Subcutaneous abdominal adipose tissue (tissue), 5 donors: ENCODE data around the gene PCSK2.

Experiments used
- H3K27ac ChIP-seq: one replicate; pipeline ENCODE4 v1.7.0; 2013; ENCODE audit warnings: low read depth, mild to moderate bottlenecking, inconsistent platforms, low read length, moderate library complexity
- H3K27me3 ChIP-seq, 5 donors: one replicate each; pipeline ENCODE4 v1.7.0; 2013; ENCODE audit warnings: low read length in 5 of 5, inconsistent platforms in 1 of 5; ENCODE audit not compliant: control insufficient read depth in 5 of 5, insufficient read depth in 4 of 5
- H3K36me3 ChIP-seq, 5 donors: one replicate each; pipeline ENCODE4 v1.7.0; 2013; ENCODE audit warnings: low read length in 5 of 5; ENCODE audit not compliant: control insufficient read depth in 5 of 5, insufficient read depth in 5 of 5
- H3K4me1 ChIP-seq, 5 donors: one replicate each; pipeline ENCODE4 v1.7.0; 2013; ENCODE audit warnings: low read length in 5 of 5, mild to moderate bottlenecking in 3 of 5, moderate library complexity in 1 of 5; ENCODE audit not compliant: control insufficient read depth in 5 of 5, insufficient read depth in 5 of 5
- H3K4me3 ChIP-seq, 5 donors: one replicate each; pipeline ENCODE4 v1.7.0; 2013; ENCODE audit warnings: low read length in 5 of 5, low read depth in 1 of 5
- H3K9ac ChIP-seq, 5 donors: one replicate each; pipeline ENCODE4 v1.7.0; 2013; ENCODE audit warnings: low read length in 5 of 5, mild to moderate bottlenecking in 4 of 5, moderate library complexity in 3 of 5
- H3K9me3 ChIP-seq, 5 donors: one replicate each; pipeline ENCODE4 v1.7.0; 2013; ENCODE audit warnings: low read length in 5 of 5; ENCODE audit not compliant: control insufficient read depth in 5 of 5
- donor health status: healthy.
- donor health status: healthy.
- donor health status: healthy.
- donor health status: healthy.
- donor health status: healthy.

Gene PCSK2

DNA sequence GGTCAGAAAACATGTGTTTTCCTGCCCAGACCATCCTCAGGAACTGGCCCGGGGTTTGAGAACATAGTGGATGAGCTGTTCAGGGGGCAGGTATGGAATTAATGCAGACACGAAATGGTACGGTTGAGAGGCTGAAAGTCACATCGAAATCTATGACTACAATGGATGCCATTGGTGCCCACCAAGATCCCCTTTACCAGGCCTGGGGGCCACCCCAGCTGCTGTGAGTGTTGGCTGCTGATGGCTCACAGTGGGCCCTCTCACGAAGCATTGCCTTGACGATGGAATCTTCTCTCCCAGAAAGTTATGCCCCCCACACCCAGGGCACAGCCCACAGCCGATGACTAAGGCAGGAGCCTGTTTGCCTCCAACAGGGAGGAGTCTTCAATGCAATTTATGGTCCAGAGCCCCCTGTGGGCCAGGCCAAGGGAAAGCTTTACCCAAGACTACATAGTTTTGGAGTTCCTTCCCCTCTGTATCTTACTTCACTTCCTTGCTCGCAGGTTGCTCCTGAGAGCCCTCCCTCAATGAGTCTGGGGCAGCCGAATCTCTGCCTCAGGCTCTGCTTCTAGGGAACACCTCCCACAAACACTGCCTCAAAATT lies 211.7 kb downstream of the PCSK2 start:
- Histone ChIP-seq H3K27me3 (peaks cover 0 to 28% (median 7%) of the 10 kb centered on the region in 5 donors), H3K9me3 (peaks cover 0 to 2% (median 0%) of the 10 kb centered on the region in 5 donors)

DNA sequence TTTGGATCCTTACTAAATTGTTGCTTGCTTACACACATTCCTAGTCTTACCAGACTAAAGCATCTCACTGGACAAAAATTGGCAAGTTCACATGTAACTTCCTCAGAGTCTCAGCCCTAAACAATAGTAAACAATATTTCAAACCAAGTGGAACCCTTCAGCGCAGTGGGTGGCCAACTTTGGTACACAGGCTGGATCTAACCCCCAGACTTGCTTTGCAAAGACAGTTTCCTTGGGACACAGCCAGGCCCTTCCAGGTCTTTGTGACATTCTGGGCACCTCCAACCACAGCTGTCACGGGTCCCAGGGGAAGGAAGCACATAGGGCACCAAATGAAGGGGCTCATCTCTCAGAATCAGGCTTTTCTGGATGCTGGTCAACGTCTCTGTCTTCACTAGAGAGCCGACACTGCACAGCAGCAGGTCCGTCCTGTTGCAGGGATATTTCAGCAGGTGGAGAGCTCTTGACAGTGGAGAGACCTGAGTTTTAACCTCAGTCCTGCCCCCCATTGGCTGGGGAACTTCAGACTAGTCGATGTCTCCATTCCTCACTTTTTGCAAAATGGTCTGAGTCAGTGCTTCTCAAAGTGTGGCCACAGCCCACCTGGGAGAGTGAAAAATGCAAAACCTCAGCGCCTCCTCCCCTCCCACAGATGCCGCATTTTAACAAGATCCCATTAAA lies 212.9 kb downstream of the PCSK2 start:
- Histone ChIP-seq H3K9ac (no peak overlapping the region), H3K4me1 (no peaks in the 10 kb centered on the region), H3K27me3 (peaks cover 0 to 25% (median 7%) of the 10 kb centered on the region in 5 donors), H3K36me3 (no peaks in the 10 kb centered on the region), H3K9me3 (peaks cover 0 to 2% (median 0%) of the 10 kb centered on the region in 5 donors), H3K27ac (no peak overlapping the region), H3K4me3 (no peak overlapping the region)

More for the DNA sequence above, 211.7 kb downstream of the PCSK2 start:
- Histone ChIP-seq H3K9ac (no peak overlapping the region), H3K4me3 (no peak overlapping the region), H3K27ac (no peak overlapping the region), H3K36me3 (no peaks in the 10 kb centered on the region), H3K4me1 (no peaks in the 10 kb centered on the region)

DNA sequence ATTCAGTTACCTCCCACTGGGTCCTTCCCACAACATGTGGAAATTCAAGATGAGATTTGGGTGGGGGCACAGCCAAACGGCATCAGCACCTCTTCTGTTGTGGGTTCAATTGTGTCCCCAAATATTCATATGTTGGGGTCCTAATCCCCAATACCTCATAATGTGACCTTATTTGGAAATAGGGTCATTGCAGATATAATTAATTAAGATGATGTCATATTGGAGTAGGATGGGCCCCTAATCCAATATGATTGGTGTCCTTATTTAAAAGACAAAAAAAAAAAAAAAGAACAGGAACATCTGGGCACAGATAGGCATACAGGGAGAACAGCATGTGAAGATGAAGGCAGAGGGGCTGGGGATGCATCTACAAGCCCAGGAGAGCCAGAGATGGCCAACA lies 214.9 kb downstream of the PCSK2 start:
- Histone ChIP-seq H3K36me3 (no peaks in the 10 kb centered on the region), H3K27ac (no peak overlapping the region), H3K9ac (no peak overlapping the region), H3K27me3 (peaks cover 0 to 26% (median 6%) of the 10 kb centered on the region in 5 donors), H3K9me3 (peaks cover 0 to 2% (median 0%) of the 10 kb centered on the region in 5 donors), H3K4me3 (no peak overlapping the region), H3K4me1 (peaks cover 0 to 5% (median 0%) of the 10 kb centered on the region in 5 donors)

DNA sequence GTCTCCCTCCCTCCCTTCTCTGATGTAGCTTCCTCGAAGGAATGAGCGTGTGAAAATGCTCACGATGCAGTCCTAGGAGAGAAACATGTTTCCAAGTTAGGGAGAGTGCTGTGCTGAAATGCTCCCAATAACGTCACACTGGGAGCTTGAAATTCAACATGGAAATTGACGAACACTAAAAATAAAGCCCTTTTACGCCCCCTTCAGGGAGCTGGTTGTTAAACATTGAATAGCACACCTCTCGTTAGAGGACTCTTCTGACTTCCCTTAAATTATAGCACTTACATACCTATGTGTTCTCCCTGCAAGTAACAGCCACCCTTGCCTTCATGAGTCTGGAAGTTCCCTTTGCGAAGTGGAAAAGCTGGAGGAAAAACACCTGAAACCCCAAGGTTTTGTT lies 215.7 kb downstream of the PCSK2 start:
- Histone ChIP-seq H3K4me1 (peaks cover 0 to 5% (median 0%) of the 10 kb centered on the region in 5 donors), H3K36me3 (no peaks in the 10 kb centered on the region), H3K27me3 (peaks cover 0 to 23% (median 6%) of the 10 kb centered on the region in 5 donors), H3K9ac (no peak overlapping the region), H3K4me3 (no peak overlapping the region), H3K9me3 (peaks cover 0 to 2% (median 0%) of the 10 kb centered on the region in 5 donors), H3K27ac (no peak overlapping the region)

DNA sequence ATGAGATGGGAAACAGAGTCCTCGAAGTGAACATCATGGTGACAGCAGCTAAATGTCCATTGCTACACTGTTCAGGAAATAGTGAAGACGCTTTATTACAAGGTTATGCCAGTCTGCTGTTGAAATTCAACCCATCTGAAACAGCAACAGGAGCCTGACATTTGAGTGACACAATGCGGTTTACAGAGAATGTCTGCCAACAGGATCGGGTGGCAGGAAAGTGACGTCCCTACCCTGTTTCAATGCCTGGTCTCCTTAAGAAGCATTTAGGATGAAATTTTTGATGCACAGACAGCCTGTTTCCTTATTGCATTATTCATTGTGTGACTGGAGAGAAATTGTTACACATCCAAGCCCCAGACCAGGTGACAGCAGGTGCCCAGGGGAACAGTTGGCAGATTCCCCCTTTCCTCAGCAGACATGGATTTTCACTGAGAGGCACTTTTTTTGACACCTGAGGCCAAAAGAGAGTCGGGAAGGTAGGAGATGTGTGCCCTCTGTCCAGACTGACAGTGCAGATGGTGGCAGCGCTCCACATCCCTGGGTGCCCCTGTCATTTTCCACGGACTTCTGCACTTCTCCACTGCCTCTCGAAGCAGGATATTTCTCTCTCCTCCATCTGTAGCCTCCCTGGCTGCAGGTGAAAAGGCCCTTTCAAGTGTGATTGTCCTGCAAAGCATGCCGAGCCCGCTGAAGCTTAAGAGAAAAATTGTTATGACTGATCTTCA lies 216.5 kb downstream of the PCSK2 start:
- Histone ChIP-seq H3K36me3 (no peaks in the 10 kb centered on the region), H3K4me1 (peaks cover 0 to 5% (median 0%) of the 10 kb centered on the region in 5 donors), H3K4me3 (no peak overlapping the region), H3K9me3 (peaks cover 0 to 2% (median 0%) of the 10 kb centered on the region in 5 donors), H3K27me3 (peaks cover 0 to 23% (median 6%) of the 10 kb centered on the region in 5 donors), H3K9ac (no peak overlapping the region), H3K27ac (no peak overlapping the region)

DNA sequence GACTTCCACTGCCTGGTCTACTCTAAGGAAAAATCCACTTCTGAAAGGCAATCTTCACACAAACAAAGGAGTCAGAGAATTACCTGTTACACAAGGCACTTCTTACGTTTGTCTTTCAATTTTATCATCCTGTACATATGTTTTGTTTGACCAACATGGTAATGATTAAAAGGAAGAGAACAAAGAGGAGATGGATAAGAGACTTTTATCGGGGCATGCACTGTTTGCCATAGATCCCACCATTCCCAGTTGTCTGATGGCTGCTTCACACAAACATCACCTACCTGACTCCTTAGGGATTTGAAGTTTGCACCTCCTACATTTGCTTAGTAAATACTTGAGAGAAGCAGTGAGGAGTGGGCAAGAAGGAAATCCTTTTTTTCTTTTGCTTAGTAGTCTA lies 217.3 kb downstream of the PCSK2 start:
- H3K4me3 ChIP-seq, result no peak overlapping the region

DNA sequence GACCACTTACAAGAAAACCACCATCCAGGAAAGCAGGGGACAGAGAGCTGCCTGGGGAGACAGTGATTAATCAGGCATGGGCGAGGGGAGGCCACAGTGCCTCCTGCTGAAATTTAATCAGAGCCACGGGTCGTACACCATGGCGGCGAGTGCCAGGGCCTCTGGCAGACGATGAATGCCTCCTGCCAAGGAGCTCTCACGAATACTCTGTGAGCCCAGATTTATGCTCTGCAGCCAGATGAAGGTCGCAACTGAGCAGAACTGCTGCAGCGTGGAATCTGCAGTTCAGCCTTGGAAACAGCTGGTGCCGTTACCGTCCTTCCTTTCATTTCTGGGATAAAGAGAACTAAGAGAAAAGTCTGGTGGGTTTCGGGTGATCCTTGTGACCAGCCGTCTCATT lies 218.7 kb downstream of the PCSK2 start:
- Histone ChIP-seq H3K9ac (no peak overlapping the region), H3K36me3 (no peaks in the 10 kb centered on the region), H3K9me3 (peaks cover 0 to 2% (median 0%) of the 10 kb centered on the region in 5 donors), H3K4me3 (no peak overlapping the region), H3K27ac (no peak overlapping the region), H3K4me1 (peaks cover 0 to 5% (median 0%) of the 10 kb centered on the region in 5 donors), H3K27me3 (peaks cover 0 to 23% (median 6%) of the 10 kb centered on the region in 5 donors)

More for the DNA sequence above, 217.3 kb downstream of the PCSK2 start:
- Histone ChIP-seq H3K27ac (no peak overlapping the region), H3K36me3 (no peaks in the 10 kb centered on the region), H3K4me1 (peaks cover 0 to 5% (median 0%) of the 10 kb centered on the region in 5 donors), H3K27me3 (peaks cover 0 to 23% (median 6%) of the 10 kb centered on the region in 5 donors), H3K9me3 (peaks cover 0 to 2% (median 0%) of the 10 kb centered on the region in 5 donors), H3K9ac (no peak overlapping the region)

DNA sequence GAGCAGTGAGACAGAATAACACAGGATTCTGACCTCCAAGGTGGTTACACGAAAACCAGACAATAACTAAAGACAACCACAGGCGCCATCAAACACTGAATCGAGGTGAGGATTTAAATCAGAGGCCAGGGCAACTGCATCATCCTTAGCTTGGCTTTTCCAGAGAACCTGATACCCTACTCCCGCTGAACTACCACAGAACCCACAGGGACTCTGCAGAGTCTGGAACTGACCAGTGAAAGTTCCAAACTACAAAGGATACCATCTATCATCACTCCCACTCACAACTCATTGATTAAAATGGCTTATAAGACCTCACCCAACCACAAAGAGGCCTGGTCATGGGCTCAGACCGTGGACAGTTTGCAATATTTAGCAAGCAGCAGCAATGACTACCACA lies 219.3 kb downstream of the PCSK2 start:
- H3K36me3 ChIP-seq, result no peaks in the 10 kb centered on the region
- H3K27ac ChIP-seq, result no peak overlapping the region
- no peak overlapping the region for H3K9ac ChIP-seq
- peaks cover 0 to 23% (median 6%) of the 10 kb centered on the region in 5 donors for H3K27me3 ChIP-seq
- H3K4me3 ChIP-seq, result no peak overlapping the region
- H3K9me3 ChIP-seq, result peaks cover 0 to 2% (median 0%) of the 10 kb centered on the region in 5 donors
- peaks cover 0 to 5% (median 0%) of the 10 kb centered on the region in 5 donors for H3K4me1 ChIP-seq

DNA sequence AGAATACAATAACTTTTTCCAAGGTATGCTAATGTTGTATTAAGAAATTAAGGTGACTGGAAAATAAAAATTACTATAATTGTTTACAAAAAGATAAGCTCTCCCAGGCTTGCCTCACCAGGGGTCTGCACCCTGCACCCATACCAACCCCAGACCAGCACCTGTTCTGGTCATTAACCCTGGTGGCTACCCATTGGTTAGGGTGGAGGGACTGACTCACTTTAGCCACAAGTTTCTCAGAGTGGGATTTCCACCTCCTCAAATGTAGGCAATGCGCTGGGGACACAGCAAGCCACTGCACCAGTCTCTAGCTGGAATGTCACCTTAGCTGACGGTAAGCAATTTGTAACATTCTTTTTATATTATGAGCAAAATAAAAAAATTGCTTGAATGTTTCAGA lies 221.2 kb downstream of the PCSK2 start:
- Histone ChIP-seq H3K4me3 (no peak overlapping the region), H3K27ac (no peak overlapping the region), H3K9ac (no peak overlapping the region), H3K9me3 (peaks cover 0 to 3% (median 0%) of the 10 kb centered on the region in 5 donors), H3K27me3 (peaks cover 0 to 16% (median 10%) of the 10 kb centered on the region in 5 donors), H3K4me1 (peaks cover 0 to 5% (median 0%) of the 10 kb centered on the region in 5 donors), H3K36me3 (no peaks in the 10 kb centered on the region)
